DMS79 (cell line): ENCODE results near the gene NLGN2.
A peak's percentile ranks its signal among the peaks of the same experiment; 100 is the strongest.

ENCODE experiments used
- DNase-seq: peaks from one replicate; lab custom pipeline; 2025; lab: John Stamatoyannopoulos, UW

The NLGN2 gene

GRCh38 chr17:7392696-7393612 is 14.7 kb upstream of the NLGN2 start:
- DNase-seq, result no peak

DNA sequence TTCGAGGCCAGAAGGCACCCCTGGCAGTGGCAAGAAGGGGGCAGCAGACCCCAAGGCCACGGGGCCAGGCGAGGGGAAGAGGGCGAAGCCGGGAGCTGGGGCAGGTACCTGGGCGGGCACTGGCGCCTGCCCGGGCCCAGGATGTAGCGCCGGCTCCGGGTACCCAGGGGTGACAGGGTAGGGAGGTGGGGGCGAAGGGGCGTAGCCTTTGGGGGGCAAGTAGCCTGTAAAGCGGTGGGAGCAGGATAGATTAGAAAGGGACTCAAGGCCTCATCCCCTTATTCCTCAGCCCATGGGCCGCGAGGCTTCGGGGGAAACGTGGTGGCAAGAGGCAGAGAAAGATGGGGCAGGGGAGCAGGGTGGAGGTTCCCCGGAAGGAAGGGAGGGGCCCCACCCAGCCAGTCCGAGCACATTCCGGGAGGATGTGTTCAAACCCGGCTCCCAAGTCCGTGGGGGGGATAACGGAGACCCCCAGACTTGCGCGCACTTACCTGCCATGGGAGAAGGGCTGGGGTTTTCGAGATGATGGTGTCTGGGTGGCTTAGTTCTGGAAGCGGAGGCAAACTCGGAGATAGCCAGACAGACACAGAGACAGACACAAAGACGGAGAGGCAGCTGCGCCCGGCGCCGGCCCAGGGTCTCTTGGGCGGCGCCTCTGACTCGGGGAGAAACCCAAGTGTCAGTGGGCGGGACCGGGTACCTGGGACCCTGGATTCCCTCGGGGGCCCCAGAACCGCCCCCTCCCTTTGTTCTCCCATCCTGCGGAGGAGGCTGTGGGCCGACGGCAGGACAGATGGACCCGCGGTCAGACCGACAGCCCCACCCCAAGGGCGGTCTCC is 13.8 kb upstream of the NLGN2 start:
- peak; percentile 70 for DNase-seq

GRCh38 chr17:7394452-7395191 is 13.0 kb upstream of the NLGN2 start, which contains the start of gene PLSCR3:
Gene PLSCR3, minus strand, starts transcription at chr17:7394525. Its CDS starts 415 bp downstream, at chr17:7394110.
- peak; percentile 75 for DNase-seq

- no peak for DNase-seq
Observed at GRCh38 chr17:7396147-7396546, 11.5 kb upstream of the NLGN2 start.

DNA sequence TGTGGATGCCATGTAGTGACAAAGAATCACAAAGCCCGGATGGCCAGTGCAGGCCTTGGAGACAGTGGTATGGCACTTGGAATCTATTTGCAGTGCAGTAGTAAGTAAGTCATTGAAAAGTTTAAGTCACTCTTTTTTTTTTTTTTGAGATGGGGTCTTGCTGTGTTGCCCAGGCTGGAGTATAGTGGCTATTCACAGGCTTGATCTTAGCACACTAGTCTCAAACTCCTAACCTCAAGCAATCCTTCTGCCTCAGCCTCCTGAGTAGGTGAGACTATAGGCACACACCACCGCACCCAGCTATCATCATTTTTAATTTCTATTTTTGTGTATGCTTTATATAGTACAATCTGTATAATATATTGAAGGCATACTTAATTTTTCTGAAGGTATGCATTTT is 9.0 kb upstream of the NLGN2 start:
- DNase-seq, result no peak

- no peak for DNase-seq
Observed at GRCh38 chr17:7403043-7403726, 4.5 kb upstream of the NLGN2 start.

GRCh38 chr17:7403727-7403976 is 4.0 kb upstream of the NLGN2 start:
- peak; percentile 81 for DNase-seq

GRCh38 chr17:7403977-7404736 is 3.5 kb upstream of the NLGN2 start, which contains the start of gene TMEM256:
Gene TMEM256, minus strand, starts transcription at chr17:7404097. Its CDS starts 13 bp downstream, at chr17:7404084.
- DNase-seq, result peak; percentile 99

- no peak for DNase-seq
Observed at GRCh38 chr17:7404737-7405349, 2.8 kb upstream of the NLGN2 start.

DNA sequence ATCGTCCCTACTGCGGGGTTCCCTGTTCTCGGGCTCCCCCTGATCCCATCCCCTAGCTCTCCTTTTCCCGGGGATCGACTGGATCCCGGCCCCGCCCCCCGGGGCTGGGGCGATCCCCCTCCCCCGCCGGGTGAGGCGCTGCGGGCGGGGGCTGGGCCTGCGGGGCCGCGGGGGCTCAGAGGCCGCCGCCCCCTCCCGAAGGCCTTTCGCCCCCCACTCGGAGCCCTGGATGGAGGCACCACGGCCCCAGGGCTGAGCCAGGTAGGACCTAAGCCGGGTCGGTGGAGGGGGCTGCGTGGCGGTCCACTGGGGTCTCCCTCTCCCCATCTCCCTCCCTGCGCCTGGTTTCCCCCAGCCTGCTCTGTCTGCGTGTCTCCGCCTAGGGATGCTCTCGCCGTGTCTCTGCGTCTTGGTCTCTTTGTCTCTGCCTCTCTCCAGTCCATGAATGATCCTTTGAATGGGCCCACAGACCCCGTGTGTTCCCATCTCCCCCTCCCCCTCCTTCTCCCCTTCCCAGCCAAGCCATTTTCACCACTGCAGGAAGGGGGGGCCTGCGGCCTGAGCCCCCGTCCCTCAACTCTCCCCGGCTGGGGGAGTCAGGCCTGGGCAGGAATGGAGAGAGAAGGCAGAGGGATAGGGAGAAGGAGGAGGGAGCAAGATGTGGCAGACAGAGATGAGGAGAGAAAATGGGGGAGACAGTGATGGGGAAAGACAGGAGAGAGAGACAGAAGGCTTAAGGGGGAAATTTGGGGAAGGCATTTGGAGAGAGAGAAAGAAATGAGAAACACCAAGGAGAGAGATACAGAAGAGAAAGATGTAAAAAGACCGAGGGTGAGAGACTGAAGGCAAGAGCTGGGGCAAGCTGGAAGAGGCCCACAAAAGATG is 2.1 kb upstream of the NLGN2 start:
- no peak for DNase-seq

- DNase-seq, result no peak
Observed at GRCh38 chr17:7406235-7406825, 1.3 kb upstream of the NLGN2 start.

- no peak for DNase-seq
Observed at GRCh38 chr17:7407082-7407481, 563 bp upstream of the NLGN2 start.

DNA sequence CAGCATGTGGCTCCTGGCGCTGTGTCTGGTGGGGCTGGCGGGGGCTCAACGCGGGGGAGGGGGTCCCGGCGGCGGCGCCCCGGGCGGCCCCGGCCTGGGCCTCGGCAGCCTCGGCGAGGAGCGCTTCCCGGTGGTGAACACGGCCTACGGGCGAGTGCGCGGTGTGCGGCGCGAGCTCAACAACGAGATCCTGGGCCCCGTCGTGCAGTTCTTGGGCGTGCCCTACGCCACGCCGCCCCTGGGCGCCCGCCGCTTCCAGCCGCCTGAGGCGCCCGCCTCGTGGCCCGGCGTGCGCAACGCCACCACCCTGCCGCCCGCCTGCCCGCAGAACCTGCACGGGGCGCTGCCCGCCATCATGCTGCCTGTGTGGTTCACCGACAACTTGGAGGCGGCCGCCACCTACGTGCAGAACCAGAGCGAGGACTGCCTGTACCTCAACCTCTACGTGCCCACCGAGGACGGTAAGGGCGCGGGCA is 645 bp downstream of the NLGN2 start:
- no peak for DNase-seq

GRCh38 chr17:7408863-7409262 is 1.2 kb downstream of the NLGN2 start:
- no peak for DNase-seq

DNA sequence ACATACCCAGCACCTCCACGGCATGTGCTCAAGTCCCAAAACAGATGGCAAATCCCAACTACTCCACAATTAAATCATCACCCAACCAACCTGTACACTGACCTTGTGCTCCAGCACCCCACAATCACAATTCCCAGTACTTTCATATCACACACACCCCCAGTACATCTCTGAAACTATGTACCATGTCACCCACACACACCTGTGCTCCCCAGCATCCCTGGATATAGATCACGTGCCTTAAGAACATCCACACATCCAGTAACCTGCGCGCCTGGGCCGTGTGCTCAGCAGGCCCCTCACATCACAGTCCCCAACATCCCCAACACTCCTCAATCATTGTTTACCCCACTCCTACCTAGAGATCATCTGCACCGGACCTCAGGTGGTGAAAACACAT is 2.1 kb downstream of the NLGN2 start:
- DNase-seq, result no peak

GRCh38 chr17:7410634-7411426 is 3.2 kb downstream of the NLGN2 start:
- DNase-seq, result no peak

DNA sequence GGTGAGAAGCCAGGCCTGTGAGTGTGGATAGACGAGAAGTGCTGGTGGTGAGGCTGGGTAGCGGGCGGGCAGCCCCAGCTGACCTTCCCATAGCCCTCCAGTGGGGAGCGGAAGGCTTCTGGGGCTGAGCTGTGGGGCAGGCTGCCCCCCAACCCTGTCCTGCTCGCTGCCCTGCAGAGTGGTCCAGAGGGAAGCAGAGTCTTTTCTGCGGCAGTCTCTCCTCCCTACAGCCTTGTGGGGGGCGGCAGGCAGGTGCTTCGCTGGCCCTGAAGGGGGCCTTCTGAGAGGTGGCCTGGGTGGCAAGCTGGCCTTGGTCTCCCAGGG is 3.7 kb downstream of the NLGN2 start:
- no peak for DNase-seq

DNA sequence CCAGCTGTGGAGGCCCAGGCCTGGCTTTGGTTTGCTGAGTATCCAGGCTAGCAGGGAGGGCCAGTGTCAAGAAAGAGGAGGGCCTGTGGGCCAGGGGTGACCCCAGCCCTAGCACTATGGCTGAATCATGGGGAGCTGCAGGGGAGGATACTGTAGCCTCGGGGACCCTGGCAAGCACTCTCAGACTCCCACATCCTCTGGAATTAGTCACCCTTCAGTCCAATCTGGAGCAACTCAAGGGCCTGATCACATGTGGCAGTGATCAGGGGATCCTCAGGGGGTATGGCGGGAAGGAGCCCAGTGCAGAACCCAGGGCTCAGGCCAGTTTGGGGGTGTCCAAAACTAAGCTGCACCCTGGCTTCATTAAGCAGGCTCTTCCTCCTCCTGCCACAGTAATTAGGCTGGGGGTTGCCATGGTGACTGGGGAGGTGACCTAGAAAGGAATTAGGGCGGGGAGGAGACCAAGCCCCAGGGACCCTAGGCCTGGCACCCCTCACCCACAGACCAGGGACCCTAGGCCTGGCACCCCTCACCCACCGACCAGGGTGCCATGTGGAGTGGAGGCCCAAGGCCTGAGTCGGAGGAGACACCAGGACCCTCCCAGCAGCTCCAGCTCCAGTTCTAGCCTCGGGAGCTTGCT is 5.8 kb downstream of the NLGN2 start:
- DNase-seq, result no peak
